ENCODE results near the gene DAPL1.

Gene DAPL1

DNA sequence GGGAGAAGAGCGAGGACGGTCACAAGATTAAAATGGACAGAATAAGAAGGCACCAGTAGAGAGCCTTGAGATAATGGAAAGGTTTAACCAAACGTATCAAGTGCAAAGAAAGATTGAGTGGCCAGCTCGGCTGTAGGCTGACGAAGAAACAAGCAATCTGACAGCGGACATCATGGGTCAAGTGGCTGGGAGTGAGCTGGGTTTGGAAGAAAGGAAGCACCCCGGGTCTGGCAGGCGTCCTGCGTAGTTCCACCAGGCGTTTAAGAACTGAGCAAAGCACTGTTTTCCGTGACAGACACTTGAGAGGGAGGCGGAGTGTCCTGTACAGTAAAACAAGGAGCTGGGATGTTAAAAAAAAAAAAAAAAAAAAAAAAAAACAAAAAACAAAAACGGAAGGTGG lies 27.1 kb downstream of the DAPL1 start:
- Histone ChIP-seq H3K36me3 (ENCODE audit: control insufficient read depth, insufficient read depth, low read length) (no peaks in the 10 kb centered on the region), H3K27me3 (ENCODE audit: control insufficient read depth, insufficient read depth, low read length) (no peaks in the 10 kb centered on the region), H3K4me2 (ENCODE audit: low read length) (no peak overlapping the region), H3K9me3 (ENCODE audit: control insufficient read depth, low read length) (no peaks in the 10 kb centered on the region), H3K4me1 (no peaks in the 10 kb centered on the region), H3K79me2 (no peaks in the 10 kb centered on the region), H3K27ac (no peak overlapping the region), H3K9ac (no peak overlapping the region), H2AFZ (no peak overlapping the region), H3K4me3 (ENCODE audit: low read depth, low read length) (no peak overlapping the region)
- TF ChIP-seq CTCF (IDR thresholded peaks at IDR 0.05), result no peak

- no peak overlapping the region for H3K4me2 ChIP-seq (ENCODE audit: low read length)
- H3K27me3 ChIP-seq (ENCODE audit: control insufficient read depth, insufficient read depth, low read length), result no peaks in the 10 kb centered on the region
- H3K27ac ChIP-seq, result no peak overlapping the region
- no peak for TF ChIP-seq CTCF (IDR thresholded peaks at IDR 0.05)
- no peak overlapping the region for H3K9ac ChIP-seq
- H3K79me2 ChIP-seq, result no peaks in the 10 kb centered on the region
- H3K4me3 ChIP-seq (ENCODE audit: low read depth, low read length), result no peak overlapping the region
- no peak overlapping the region for H2AFZ ChIP-seq
- no peaks in the 10 kb centered on the region for H3K9me3 ChIP-seq (ENCODE audit: control insufficient read depth, low read length)
- no peaks in the 10 kb centered on the region for H3K4me1 ChIP-seq
- H3K36me3 ChIP-seq (ENCODE audit: control insufficient read depth, insufficient read depth, low read length), result no peaks in the 10 kb centered on the region
These were observed 28.5 kb downstream of the DAPL1 start for GRCh38 chr2:158823486-158824237.

DNA sequence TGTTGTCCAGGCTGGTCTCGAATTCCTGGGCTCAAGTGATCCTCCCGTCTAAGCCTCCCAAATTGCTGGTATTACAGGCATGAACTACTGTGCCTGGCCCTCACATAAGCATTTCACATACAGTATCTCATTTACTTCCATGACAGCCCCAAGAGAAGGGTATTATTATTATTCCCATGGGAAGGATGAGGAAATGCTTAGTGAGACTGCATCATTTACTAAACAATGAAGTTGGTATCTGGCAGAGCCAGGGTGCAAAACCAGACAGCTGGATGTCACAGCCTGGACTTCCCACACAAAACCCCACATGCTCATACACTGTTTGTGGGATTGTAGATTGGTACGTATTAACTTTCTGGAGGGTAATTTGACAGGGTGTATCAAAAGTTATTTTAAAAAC lies 29.9 kb downstream of the DAPL1 start:
- no peak for TF ChIP-seq CTCF (IDR thresholded peaks at IDR 0.05)
- H3K9me3 ChIP-seq (ENCODE audit: control insufficient read depth, low read length), result no peaks in the 10 kb centered on the region

GRCh38 chr2:158826965-158827364 lies 31.8 kb downstream of the DAPL1 start:
- Histone ChIP-seq H3K4me1 (no peaks in the 10 kb centered on the region), H3K36me3 (ENCODE audit: control insufficient read depth, insufficient read depth, low read length) (no peaks in the 10 kb centered on the region), H3K4me3 (ENCODE audit: low read depth, low read length) (no peak overlapping the region), H3K79me2 (no peaks in the 10 kb centered on the region), H3K9me3 (ENCODE audit: control insufficient read depth, low read length) (no peaks in the 10 kb centered on the region), H3K27me3 (ENCODE audit: control insufficient read depth, insufficient read depth, low read length) (no peaks in the 10 kb centered on the region), H2AFZ (no peak overlapping the region), H3K4me2 (ENCODE audit: low read length) (no peak overlapping the region), H3K9ac (no peak overlapping the region), H3K27ac (no peak overlapping the region)
- TF ChIP-seq CTCF (IDR thresholded peaks at IDR 0.05), result no peak

More for the DNA sequence above, 29.9 kb downstream of the DAPL1 start:
- no peaks in the 10 kb centered on the region for H3K27me3 ChIP-seq (ENCODE audit: control insufficient read depth, insufficient read depth, low read length)
- no peak overlapping the region for H3K4me2 ChIP-seq (ENCODE audit: low read length)
- H3K4me3 ChIP-seq (ENCODE audit: low read depth, low read length), result no peak overlapping the region
- H2AFZ ChIP-seq, result no peak overlapping the region
- no peaks in the 10 kb centered on the region for H3K4me1 ChIP-seq
- no peaks in the 10 kb centered on the region for H3K36me3 ChIP-seq (ENCODE audit: control insufficient read depth, insufficient read depth, low read length)
- no peak overlapping the region for H3K9ac ChIP-seq
- no peaks in the 10 kb centered on the region for H3K79me2 ChIP-seq
- no peak overlapping the region for H3K27ac ChIP-seq

All from parathyroid adenoma (tissue), 2 donors.